Astrocyte of the cerebellum (primary cell): ENCODE data around the gene MYO16.

Experiments
- DNase-seq: peaks from one replicate; pipeline ENCODE4 v3.0.0-alpha.2; 2011; ENCODE audit warnings: low read depth
- H3K4me3 ChIP-seq: 2 replicates; pipeline ENCODE4 v1.5.1; 2011; ENCODE audit warnings: mild to moderate bottlenecking, low read depth, low read length, moderate library complexity
- CTCF ChIP-seq: IDR thresholded peaks from 2 replicates; pipeline ENCODE4 v1.5.1; 2012; ENCODE audit warnings: low read length, low read depth, moderate library complexity, mild to moderate bottlenecking; ENCODE audit errors: missing control alignments
- in situ Hi-C: cut with HindIII; loops from 2 replicates; pipeline ENCODE4 v1.10.0; 2017; ENCODE audit warnings: low sequenced_read_pairs

MYO16 gene

GRCh38 chr13:109157275-109157674, 527.9 kb downstream of the MYO16 start:
- H3K4me3 ChIP-seq, result no peak overlapping the region
- no peak for DNase-seq
- TF ChIP-seq CTCF, result no peak
- in situ Hi-C loops, result no loop called here

- in situ Hi-C loops, result no loop called here
- TF ChIP-seq CTCF, result no peak
- no peak overlapping the region for H3K4me3 ChIP-seq
- no peak for DNase-seq
Measured at GRCh38 chr13:109158383-109158782, 529.0 kb downstream of the MYO16 start.

DNA sequence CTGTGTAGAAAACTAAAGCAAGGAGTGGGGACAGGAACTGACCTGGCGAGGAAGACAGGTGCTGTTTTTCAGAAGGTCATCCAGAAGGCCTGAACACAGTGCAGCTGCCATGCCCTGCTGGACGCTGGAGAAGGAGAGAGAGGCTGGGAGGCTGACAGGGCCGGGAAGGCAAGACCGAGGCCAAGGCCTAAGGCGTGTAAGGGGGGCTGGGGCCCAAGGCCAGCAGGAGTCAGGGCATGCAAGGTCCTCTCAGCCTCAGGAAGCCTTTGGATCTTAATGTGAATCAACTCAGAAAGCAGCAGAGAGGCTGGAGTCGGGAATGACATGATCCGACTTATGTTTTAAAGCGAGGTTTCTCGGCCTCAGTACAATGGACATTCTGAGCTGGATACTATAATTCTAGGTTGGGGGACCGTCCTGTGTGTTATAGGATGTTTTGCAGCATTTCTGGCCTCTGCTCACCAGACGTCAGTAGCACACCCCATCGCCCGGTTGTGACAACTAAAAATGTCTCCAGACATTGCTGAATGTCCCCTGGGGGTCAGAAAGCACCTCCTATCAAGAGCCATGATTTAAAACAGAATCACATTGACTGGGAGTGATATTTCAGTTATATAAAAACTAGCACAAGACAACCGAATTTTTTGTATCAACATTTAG, 530.4 kb downstream of the MYO16 start:
- DNase-seq, result no peak
- in situ Hi-C loops, result no loop called here
- TF ChIP-seq CTCF, result no peak
- no peak overlapping the region for H3K4me3 ChIP-seq

DNA sequence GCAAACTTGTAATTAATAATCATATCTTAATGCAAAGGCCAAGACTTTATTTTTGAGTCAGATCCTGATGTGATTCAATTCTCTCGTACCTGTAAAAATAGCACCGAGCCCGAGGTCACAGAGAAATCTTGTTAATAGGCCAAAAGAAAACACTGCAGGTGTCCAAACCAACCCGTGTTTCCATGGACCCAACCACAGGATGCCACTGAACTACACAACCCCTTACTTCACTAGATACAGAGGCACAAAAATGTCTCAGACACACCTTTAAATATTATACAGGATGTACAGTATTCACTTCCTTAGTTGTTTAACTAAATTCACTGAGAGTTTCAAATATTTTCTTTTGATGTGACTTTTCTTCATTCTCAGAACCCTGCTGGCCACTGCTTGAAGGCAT, 530.9 kb downstream of the MYO16 start:
- H3K4me3 ChIP-seq, result no peak overlapping the region
- no peak for TF ChIP-seq CTCF
- in situ Hi-C loops, result no loop called here
- DNase-seq, result no peak

DNA sequence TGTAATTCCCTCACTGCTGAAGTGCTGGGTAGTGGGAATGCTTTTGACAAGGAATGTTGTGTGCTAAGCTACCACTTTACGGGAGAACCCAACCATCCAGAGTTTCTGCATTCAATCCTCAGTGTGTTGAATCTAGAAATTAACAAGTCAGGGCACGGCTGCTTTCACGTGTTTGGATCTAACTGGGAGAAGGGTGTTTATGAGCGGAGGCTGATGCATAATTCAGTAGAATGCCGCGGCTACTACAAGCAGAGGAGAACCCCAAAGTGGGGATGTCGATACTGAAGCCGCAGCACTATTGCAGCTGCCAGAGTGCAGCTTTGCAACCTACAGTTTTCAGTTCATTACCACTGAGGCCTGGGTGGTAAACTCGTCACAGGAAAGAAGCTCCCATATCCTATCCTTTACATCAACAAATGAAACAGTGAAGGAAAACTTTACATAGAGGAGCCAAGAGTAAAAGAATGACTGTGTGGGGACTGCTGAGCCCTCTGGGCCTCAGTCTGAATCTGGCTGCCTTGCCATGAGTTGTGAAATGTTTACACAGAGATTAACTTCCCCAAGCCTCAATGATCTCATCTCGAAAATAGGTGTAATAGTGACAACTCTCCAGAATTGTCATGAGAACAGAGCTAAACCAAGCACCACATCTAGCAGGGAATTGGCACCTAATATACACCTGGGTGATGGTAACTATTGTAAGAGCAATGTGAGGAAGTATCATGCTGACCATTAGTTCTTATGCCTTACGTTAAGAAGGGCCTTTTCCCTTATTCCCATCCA, 531.7 kb downstream of the MYO16 start:
- DNase-seq, result no peak

DNA sequence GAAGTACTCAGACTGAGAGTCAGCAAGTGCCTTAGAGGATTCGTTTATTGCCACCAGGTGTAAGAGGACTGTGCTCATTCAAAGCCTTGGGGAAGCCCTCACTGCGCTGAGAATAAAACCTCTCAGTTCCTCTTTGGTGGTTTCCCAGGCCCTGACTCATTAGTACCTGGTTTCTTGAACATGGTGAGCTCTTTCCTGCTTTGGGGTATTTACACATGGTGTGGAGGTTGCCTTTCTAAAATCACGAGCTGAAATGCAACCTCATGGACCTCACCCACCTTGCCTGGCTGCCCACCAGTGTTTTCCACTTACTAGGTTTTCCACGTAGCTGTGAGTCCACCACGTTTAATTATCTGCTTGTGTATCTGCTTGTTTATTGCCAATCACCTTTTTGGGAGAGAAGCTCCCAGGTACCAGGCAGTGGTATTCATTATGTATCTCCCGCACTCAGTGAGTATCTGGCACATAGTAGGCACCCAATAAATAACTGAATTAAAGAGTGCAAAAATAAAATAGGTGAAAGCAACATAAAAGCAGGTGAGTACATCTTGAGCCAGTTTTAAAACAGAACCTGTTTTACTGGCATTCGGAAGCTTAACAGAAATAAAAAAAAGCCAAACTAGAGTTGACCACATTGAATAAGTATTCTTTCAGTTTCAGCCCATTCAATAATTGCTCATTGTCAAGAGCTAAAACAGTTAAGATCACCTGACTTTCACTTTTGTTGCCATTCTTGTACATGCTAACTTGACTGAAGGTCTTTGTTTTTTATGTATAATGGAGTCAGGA, 533.0 kb downstream of the MYO16 start:
- H3K4me3 ChIP-seq, result no peak overlapping the region
- no peak for DNase-seq
- no peak for TF ChIP-seq CTCF
- in situ Hi-C loops, result no loop called here

More for the DNA sequence above, 531.7 kb downstream of the MYO16 start:
- TF ChIP-seq CTCF, result no peak
- no peak overlapping the region for H3K4me3 ChIP-seq
- in situ Hi-C loops, result no loop called here
